GM15510 (cell line): ENCODE results near the gene SLC66A2.

ENCODE experiments used
- POLR2A ChIP-seq: IDR thresholded peaks from 3 replicates; pipeline ENCODE4 v1.6.1; 2011; ENCODE audit warnings: borderline replicate concordance; ENCODE audit not compliant: insufficient read length; ENCODE audit errors: extremely low read depth

SLC66A2 gene

DNA sequence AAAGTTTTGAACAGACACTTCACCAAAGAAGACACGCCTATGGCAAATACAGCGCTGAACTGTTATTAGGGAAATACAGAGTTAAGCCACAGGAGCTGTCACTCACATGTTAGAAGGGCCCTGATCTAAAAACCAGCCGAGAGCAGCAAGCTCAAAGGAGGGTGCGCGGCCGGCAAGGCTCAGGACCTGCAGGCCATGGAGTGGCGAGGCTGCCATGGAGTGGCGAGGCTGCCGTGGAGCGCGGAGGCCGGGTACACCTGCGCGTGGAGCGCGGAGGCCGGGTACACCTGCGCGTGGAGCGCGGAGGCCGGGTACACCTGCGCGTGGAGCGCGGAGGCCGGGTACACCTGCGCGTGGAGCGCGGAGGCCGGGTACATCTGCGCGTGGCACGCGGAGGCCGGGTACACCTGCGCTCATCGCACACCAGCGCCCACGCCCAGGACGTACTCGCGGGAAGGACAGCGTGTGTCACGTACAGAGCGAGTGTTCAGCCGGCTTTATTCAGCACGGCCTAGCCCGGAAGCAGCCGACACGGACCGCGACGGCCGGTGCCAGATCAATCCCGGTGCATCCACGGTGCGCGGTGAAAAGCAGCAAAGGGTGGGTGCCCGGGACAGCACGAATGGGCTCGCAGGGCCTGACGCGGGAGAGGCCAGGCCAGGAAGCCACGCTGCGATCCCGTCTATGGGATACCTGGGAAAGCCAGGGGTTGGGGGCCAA lies 68.8 kb downstream of the SLC66A2 start:
- no peak for TF ChIP-seq POLR2A

DNA sequence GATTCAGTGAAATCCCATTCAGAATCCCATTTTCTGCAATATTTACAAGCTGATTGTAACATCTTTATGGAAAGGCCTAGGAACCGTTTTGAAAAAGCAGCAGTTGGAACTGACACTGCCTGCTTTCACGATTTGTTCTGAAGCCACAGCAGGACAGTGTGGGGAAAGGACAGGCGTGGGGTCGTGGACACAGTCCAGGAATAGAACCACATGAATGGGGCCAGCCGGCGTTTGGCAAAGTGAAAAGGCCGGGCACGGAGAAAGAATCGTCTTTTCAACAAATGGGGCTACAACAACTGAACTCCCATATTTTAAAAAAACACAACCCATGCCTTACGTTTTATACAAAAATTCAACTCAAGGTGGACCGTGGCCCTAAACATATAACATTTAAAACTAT lies 69.8 kb downstream of the SLC66A2 start:
- TF ChIP-seq POLR2A, result no peak

DNA sequence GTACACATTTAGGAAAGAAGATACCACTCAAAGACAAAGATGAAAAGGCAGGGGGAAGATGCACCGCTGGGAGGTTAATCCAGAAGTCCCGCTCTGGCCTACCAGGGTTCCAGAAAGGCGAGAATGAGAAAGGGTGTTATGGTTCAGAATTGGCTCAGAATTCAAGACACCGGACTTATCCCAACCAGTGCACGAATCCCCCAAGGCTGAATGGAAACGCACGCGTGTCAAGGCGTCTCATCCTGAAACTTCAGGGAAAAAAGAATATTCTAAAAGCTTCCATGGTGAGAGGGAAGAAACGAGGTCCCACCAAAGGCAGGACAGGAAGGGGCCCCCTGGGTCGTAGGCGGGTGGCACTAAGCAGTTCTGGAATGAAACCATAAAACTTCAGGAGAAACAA lies 71.9 kb downstream of the SLC66A2 start:
- TF ChIP-seq POLR2A, result no peak

DNA sequence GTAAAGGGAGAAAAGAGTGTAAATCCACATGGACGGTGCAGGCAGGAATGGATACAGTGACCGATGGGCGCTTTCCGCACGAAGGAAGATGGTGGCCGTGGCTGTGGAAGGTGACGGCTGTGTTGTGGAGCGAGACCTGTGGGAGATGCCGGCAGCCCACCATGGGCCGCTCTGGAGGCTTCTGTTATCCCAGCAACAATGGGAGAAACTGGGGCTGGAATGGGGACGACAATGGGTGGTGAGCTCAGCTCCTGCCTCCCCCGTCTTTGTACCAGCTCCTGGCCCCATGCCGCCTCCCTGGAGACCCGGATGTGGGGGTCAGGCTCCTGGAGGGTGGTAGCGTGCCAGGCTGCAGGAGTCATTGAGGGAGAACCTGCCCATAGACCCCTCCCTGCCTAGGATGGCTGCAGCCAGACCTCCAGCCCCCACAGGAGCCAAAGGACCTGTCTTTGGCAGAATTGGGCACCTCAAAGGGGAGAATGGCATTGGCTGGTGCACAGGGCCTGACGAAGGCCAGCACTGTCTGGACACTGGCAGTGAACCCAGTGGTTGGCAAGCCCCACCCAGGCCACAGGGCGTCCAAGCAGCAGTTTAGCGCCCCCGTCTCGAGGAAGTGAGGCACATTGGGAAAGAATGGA lies 72.6 kb downstream of the SLC66A2 start:
- TF ChIP-seq POLR2A, result no peak

DNA sequence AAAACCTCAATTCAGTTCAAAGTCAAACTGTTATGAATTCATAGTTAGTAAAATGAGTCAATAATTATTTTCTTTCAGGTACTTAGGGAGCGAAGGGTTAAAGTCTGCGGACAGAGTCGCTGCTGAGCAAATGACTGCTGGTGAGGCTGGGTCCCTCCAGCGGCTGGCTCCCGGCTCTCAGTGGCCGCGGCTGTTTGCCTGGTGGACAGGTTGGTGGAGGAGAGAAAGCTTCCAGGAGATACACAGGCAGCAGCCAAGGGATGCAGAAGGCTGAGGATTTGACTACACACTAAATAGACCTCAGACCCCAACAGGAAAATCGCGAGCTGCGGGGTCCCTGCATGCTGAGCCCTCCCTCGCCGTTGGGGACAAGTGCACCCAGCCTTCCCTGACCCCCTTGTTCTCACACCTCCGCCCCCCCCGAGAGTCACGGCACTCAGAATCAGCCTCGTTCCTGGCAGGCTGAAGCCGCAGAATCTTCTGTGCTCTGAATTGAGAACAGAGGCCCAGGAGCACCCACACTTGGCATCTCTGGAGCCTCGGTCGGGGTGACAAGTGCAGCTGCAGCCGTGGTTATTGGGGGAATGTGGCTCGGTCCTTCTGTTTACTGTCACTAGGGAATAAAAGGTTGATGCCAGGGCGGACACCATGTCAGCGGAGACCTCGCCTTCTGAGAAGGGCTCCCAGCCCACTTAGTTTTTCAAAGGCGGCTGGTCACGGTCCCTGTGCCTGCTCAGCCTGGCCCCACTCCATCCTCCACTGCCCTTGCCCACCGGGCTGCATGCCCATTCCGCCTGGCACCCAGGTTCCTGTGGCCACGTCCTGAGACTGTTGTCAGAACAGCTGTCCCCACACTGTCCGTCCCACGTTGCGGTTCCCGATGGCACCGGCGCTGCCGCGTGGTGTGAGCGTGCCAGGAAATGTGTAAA lies 74.0 kb downstream of the SLC66A2 start:
- TF ChIP-seq POLR2A, result no peak

DNA sequence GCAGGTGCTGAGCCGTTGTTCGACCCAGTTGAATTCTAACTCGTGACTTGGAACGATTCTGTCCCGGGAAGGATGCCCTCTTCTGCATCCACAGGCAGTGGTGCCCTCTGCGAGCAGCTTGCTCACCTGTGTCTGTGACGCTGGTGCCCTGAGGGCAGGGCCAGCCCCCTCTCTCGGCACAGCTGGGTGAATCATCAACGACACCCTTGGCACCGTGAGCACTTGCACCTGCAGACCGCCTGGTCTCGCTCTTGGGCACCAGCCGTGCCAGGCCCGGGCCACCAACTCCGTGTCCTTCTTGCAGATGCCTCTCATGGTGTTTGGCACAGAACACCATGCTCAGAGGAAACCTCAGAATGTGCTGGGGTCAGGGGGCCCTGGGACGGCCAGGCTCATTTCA lies 75.0 kb downstream of the SLC66A2 start:
- TF ChIP-seq POLR2A, result no peak

DNA sequence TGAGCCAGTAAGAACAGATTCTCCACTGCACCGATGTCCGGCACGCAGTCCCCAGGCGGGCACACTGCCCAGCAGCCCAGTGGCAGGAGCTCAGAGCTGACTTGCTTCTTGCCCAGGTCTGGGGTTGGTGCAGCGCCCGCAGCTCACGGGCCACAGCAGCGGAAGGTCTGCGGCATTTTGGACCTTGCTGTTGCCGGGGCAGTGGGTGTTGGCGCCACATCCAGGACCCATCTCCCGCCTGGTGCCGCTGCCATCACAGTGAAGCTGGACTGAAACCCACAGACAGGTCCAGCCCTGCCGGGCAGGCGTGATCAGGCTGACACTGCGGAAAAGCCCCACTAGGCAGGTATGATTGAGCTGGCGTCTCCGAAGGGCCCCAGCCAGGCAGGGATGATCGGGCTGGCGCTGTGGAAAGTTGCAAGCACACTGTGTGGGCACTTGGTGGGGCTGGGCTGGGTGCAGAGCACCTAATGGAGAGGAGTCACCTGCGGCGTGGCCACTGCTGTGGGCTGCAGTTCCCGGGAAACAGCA lies 75.5 kb downstream of the SLC66A2 start:
- TF ChIP-seq POLR2A, result no peak

DNA sequence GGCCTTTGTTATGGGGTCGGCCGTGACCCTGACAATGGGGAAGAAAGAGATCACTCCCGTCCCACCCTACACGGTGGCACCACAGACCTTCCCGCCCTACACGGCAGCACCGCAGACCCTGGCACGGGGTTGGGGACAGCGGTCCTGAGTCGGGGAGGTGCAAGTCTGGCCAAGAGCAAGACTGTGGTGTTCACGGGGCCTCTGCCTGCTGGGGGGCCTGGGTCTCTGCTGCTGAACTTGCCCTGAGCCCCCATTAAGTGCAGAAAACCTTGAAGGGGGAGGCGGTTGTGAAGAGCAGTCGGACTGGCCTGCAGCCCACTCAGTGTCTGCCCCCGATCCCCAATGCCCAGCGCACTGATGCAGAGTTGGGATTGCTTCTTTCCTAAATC lies 75.9 kb downstream of the SLC66A2 start:
- TF ChIP-seq POLR2A, result no peak

DNA sequence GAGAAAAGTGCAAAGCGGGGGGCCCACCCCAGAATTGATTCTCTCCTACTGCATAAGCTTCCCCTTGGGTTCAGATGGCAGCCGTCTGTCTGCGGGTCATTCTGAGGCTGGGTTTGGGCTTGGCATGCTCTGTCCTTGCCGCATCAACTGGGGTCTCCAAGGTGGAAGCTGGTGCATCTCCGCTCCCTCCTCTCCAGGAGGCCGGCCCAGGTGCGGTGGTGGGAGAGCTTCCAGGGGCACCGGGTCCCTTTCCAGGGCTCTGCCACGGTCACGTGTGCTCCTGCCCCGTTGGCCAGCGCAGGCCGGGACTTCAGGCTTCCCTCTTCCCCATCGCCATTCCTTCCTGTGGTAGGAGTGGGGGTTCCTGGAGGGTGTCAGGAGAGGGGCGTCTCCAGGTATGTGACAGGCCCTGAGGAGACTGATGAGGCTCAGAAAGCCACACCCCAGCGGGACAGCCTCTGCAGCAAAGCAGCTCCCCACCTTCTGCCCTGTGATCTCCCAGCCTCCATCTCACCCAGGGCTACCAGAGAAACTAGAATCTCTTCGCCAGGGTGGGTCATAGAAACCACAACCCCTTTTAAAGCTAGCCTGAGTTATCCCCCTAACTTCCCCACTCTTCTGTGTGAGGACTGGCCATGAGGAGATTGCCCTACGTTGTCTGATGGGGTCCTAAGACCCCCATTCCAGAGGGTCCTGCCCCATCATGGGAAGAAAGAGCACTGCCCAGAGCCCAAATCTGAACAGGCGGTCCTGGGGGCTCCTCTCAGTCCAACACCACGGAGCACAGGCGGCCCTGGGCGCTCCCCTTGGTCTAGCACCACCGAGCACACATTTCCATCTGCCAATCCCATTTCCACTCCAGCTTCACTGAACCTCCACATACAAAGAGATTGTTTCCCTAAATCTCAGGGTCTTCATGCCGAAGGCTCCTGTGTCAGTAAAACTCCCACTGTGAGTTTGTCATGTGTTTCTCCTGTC lies 76.6 kb downstream of the SLC66A2 start:
- TF ChIP-seq POLR2A, result no peak

DNA sequence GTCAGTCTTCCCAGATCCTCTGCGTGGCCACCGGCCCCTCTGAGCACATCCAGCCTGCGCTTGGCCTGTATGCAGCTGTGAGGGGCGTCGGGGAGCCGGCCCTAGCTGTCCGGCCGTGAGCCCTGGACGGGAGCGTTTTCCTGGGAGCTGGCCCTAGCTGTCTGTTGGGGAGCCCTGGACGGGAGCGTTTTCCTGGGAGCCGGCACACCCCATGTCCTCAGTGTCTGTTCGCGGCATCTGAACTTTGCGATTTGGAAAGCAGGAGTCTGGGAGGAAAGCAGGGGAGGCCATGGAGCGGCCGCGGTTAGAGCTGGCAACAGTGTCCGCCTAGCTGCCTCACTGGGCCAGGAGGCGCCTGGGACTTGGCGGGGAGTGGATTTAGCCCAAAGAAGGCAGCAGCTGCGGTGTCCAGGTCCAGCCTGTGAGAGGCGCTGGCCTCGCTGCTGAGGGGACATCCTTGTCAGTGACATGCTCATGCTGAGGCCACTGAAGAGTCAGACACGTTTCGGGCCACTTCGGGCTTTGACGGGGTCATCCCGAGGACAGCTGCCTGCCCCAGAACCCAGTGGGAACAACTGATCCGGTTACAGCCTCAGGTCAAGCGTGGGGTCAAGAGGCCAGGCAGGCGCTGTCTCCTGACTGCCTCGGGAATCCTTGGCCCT lies 77.9 kb downstream of the SLC66A2 start:
- no peak for TF ChIP-seq POLR2A

DNA sequence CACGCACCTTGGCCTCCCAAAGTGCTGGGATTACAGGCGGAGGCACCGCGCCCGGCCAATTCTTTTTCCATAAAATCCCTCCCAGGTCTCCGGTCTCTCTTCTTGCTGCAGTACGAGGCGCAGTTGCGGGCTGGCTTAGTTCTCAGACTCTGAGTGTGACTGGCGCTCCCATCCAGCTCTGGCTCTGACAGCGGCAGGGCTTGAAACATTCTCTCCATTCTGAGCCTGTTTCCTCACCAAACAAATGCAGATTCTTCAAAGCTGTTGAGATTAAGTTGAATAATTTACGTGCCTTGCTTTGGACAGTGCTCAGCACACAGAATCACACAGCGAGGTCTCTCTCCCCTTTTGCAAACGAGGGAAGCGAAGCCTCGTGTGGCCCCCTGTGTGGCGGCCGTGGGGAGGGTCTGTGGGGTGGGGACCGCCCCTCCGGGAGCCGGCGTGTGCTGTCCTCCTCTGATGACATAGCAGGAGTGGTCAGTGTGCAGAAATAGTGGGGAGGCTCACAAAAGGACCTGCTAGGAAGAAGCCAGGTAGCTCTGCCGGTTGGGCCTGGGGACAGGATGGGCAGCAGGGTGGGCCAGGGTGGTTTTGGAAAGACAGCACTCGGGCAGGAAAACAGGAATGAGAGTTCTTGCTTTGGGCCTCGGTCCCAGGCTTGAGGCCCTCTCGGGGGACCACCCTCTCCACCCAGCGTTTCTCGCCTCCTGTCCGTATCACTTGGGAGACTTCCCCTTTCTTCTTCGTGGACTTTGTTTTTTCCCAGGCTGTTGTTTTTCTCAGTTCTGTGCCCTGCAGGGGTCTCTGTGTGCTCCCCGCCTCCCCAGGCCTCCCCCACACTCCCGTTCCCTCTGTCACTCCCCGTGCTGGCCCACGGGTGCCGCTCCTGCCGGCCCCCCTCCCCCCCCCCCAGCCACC lies 78.7 kb downstream of the SLC66A2 start:
- no peak for TF ChIP-seq POLR2A

DNA sequence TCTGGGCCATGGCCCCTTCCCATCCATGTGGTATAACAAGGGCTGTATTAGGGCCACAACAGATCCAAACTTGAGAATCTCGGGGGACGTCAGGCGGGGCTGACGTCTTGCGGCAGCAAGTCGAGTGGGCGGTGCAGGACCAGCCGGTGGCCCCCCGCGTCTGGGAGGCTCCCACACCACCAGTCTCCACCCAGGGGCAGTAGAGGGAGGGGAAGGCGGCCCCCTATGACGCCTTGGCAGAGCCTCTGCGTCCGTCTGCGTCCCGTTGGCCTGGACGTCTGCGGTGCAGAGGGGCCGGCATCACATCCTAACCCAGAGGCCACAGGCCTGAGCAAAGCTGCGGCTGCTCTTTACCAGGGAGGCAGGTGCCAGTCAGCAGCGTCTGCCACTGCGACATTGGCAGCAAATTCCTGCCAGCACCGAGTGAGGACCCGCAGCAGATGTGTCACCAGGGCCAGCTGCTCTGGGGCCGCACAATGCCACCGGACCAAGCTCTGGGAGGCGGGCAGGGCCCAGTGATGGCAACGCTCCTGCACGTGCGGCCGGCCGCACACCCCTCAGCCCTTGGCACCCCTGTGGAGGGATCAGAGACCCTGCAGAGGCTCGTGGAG lies 79.9 kb downstream of the SLC66A2 start:
- TF ChIP-seq POLR2A, result no peak
